GM12878 (cell line): Measurements from ENCODE around the gene SERPINH1.

ENCODE experiments used
- ETV6 ChIP-seq, 2 experiments: fragments of 450-650 bp in 1 of 2; IDR thresholded peaks in 1 of 2; conservative IDR thresholded peaks in 1 of 2; 2 replicates each; pipeline ENCODE4 v1.6.1; 2014; ENCODE audit warnings: antibody characterized with exemption in 1 of 2, borderline replicate concordance in 1 of 2, low read depth in 1 of 2, mild to moderate bottlenecking in 1 of 2, moderate library complexity in 1 of 2
- MAX ChIP-seq: IDR thresholded peaks from 2 replicates; pipeline ENCODE4 v1.6.1; 2012; ENCODE audit warnings: low read depth, low read length, improper control_type of control experiment
- MXI1 ChIP-seq: fragments of 150-350 bp; IDR thresholded peaks from 2 replicates; pipeline ENCODE4 v1.6.1; 2011; ENCODE audit warnings: low read depth, mild to moderate bottlenecking, inconsistent platforms, low read length, improper control_type of control experiment
- PAX8 ChIP-seq: fragments of 450-650 bp; IDR thresholded peaks from 2 replicates; pipeline ENCODE4 v1.6.1; 2017; ENCODE audit warnings: mild to moderate bottlenecking, moderate library complexity
- REST ChIP-seq: IDR thresholded peaks from 2 replicates; pipeline ENCODE4 v1.6.1; 2012; ENCODE audit warnings: mild to moderate bottlenecking, low read depth, low read length
- SMC3 ChIP-seq: IDR thresholded peaks from 2 replicates; pipeline ENCODE4 v1.6.1; 2011; ENCODE audit warnings: low read length, improper control_type of control experiment, borderline replicate concordance
- TCF12 ChIP-seq: IDR thresholded peaks from 2 replicates; pipeline ENCODE4 v1.6.1; 2011; ENCODE audit warnings: low read depth, mild to moderate bottlenecking, low read length

DNA sequence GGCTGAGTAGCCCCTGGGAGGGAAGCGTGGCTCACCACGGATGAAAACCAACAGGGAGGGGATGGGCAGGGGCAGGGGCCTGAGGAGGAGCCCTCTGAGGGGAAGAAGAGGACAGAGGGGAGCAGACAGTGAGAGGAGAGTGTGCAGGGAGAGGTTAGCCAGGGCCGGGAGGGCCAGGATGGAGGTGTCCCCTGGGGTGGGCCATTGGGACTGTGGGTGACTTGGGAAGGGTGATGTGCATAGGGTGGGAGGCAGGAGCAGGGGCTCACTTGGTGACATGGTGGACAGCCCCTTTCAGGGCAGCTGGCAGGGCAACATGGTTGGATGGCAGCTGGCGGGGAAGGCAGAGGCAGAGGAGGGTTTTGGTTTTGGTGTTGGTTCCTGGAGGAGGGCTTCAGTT, 30.7 kb upstream of the SERPINH1 start:
- TF ChIP-seq ETV6 (conservative IDR thresholded peaks at IDR 0.05 in 1 of 2, IDR thresholded peaks at IDR 0.05 in 1 of 2; ENCODE audit: borderline replicate concordance in 1 of 2, low read depth in 1 of 2) (no peak), REST (no peak), SMC3 (no peak), TCF12 (no peak), PAX8 (no peak), MAX (no peak), MXI1 (no peak)
